NCI-H1694 treated with DMSO at 0.1 percent for 48 hours (cell line): ENCODE results near the gene WDR73.
"Not testable (repeated sequence)": the region's sequence is repeated elsewhere in the genome, so short reads cannot be mapped to it uniquely, and the experiment has no call there.

ENCODE experiments used
- DNase-seq: peaks from one replicate; lab custom pipeline; 2025; lab: John Stamatoyannopoulos, UW

WDR73 gene

DNA sequence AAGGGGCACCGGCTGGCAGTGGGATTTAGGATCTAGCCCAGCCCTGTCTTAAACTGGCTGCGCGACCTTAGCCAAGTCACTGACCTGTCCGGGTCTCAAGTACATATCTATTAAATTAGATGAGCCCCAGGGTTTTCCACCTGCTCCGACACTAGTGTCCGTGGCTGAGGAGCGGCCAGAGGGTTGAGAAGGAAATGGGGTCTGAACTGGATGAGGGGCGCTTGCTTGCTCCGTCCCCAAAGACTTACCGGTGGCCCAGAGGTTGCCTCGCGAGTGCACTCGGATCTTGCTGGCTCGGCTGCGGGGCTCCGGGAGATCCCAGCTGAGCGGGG, 3.6 kb upstream of the WDR73 start:
- no peak for DNase-seq

DNA sequence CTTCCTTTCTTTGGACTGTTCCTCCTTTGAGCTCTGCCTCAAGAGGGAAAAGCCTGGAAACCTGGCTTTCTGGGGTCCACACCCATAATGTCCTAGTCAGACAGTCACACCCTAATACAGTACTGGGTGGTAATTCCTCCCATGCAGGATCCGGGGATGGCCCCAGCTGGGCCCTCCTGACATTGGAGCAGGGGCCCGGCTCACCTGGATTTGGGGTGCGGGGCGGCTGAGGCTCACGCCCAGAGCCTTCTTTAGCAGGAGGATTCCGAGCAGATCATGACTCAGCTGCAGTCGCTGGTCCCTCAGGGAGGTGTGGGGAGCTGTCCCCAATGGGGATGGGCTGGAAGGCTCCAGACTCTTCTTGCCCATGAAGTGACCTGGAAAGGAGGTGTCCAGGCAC, 2.9 kb upstream of the WDR73 start:
- DNase-seq: no peak

DNA sequence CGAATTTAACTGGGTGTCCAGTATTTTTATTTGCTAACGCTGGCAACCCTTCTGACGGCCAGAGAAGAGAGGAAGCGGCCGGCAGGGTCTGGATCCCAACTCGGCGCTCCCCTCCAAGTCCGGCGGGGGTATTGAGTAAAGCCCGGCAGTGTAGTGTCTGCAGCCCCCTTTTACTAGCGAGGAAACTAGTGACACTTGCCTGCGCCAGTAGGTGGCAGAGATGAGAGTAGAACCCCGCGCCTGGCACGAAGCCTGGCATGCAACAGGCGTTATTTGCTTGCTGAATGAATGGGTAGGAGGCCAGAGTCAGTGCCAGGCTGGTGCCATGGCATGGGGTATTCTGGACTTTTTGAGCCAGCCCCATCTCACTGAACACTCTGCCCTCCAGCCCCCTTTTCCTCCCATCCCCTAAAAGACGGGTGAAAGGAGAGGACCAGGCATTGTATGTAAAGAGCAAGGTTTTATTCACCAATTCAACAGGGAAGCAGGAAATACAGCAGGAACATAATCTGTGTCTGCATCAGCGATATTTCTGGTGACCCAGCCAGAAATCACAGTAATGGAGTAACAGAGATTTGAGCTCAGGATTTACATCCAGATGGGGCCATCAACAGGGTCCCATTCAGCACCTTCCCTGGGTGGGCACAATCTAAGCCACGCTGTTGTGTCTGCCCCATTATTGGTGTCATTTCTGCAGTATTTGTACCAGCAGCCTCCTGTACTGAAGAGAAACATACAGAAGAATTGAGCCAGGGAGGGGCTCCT, 788 bp upstream of the WDR73 start:
- peak; percentile 84 for DNase-seq

DNA sequence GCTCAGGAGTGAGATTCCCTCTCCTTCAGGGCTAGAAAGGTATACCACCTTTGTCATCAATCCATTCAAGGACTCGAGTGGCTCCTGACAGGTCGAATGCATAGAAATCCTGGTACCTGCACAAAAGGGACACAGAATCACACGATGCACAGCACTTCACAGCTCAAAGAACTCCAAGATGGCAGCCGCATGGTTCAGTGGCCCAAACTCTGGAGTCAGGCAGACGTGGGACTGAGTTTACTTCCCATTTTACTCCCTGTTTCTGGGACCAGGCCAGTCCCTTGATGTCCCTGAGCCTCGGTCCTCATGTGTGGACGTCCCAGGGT, 536 bp downstream of the WDR73 start:
- DNase-seq: no peak

DNA sequence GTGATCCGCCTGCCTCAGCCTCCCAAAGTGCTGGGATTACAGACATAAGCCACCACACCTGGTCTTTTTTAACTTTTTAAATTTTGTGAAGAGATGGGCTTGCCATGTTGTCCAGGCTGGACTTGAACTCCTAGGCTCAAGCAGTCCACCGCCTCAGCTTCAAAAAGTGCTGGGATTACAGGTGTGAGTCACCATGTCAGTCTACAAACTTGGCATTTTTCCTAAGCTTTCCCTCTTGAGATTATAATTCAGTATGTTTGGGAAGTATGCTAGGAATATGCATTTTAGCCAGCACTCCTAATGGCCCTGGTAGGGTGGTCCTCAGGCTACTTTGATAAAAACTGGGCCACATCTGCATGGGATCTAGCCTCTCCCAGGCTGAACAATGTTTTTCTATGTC, 4.4 kb downstream of the WDR73 start:
- DNase-seq: no peak

GRCh38 chr15:84648539-84648938, 5.5 kb downstream of the WDR73 start:
- DNase-seq: no peak

- no peak for DNase-seq
Observed at GRCh38 chr15:84647726-84648125, 6.4 kb downstream of the WDR73 start.

- no peak for DNase-seq
Observed at GRCh38 chr15:84645997-84646396, 8.1 kb downstream of the WDR73 start.

DNA sequence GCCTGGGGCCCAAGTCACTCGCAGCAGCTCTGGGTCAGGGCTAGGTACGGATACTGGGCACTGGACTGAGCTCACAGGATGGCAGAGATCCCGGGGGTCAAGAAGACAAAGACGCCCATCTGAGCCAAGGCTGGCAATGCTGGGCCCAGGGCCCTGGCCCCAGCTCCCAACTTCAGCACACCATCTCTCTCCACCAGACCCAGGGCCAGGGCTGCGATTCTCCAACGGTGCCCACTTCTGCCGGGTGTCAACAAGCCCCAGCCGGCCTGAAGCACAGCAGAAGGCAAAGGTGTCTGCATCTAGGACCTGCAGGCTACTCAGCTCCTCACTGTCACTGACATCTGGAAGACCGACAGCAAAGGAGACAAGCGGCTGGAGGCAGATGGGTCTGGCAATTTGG, 8.6 kb downstream of the WDR73 start:
- no peak for DNase-seq

GRCh38 chr15:84643838-84644237, 10.2 kb downstream of the WDR73 start:
- no peak for DNase-seq

DNA sequence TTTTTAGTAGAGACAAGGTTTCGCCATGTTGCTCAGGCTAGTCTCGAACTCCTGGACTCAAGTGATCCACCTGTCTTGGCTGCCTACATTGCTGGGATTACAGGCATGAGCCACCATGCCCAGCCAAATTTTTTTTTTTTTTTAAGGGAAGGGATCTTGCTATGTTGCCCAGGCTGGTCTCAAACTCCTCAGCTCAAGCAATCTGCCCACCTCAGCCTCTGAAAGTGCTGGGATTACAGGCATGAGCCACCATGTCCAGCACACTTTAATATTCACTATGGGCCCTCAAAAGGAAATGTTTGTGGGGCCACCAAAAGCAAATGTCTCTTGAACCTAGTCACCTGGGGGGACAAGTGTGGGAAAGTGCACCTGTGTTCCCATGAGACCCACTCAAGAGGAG, 11.4 kb downstream of the WDR73 start:
- DNase-seq: not testable (repeated sequence)

DNA sequence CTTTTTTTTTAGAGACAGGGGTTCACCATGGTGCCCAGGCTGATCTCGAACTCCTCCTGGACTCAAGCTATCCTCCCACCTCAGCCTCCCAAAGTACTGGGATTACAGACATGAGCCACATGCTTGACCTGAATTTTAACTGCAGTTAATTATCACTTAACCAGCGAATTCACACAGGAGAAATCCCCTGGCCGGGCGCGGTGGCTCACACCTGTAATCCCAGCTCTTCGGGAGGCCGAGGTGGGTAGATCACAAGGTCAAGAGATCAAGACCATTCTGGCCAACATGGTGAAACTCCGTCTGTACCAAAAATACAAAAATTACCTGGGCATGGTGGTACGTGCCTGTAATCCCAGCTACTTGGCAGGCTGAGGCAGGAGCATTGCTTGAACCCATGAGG, 12.2 kb downstream of the WDR73 start:
- DNase-seq: not testable (repeated sequence)

DNA sequence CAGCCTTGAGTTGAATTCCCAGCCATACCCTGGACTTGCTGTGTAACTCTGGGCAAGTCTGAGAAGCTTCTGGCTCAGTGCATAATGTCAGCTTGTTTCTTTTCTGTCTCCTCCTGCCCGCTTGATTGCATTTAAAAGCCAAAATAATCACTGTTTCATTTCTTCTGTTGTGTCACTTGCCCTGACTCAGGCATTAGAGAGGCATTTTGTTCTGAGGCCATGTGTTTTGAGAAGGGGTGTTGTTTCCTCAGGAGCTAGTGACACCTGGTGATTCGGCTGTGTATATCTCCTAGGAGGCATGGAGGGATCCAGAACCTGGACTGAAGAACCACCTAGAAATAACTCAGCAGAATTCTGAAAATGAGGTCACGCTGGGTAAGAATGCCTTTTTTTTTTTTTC, 16.0 kb downstream of the WDR73 start:
- no peak for DNase-seq

- no peak for DNase-seq
Observed at GRCh38 chr15:84634228-84634837, 19.8 kb downstream of the WDR73 start.

DNA sequence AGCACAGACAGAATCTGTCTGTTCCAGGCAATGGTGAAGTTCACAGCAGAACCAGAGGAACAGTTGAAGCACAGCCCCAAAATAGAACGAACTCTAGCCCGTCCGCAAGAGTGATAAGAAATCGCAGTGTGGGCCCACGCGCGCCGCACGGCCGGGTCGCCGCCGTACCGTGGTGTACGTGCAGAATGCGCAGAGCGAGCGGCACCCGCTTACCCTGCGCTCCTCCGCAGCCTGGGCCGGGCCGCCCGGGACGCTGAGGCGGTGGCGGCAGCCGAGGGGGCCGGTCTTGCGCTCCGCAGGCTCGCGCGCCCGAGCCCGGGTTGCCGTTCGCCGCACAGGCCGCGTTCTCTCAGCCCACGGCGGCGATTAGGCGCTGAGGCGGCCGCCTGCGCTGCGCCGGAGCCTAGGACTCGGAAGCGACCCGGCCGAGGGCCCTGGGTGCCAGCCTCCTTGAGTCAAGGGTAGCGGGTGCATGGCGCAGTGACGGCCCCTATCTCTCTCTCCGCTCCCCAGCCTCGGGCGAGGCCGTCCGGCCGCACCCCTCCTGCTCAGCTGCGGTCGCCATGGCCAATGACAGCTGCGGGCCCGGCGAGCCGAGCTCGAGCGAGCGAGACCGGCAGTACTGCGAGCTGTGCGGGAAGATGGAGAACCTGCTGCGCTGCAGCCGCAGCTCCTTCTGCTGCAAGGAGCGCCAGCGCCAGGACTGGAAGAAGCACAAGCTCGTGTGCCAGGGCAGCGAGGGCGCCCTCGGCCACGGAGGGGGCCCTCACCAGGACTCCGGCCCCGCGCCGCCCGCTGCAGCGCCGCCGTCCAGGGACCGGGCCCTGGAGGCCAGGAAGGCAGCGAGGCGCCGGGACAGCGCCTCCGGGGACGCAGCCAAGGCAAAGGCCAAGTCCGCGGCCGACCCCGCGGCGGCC, 20.5 kb downstream of the WDR73 start:
- DNase-seq: no peak

DNA sequence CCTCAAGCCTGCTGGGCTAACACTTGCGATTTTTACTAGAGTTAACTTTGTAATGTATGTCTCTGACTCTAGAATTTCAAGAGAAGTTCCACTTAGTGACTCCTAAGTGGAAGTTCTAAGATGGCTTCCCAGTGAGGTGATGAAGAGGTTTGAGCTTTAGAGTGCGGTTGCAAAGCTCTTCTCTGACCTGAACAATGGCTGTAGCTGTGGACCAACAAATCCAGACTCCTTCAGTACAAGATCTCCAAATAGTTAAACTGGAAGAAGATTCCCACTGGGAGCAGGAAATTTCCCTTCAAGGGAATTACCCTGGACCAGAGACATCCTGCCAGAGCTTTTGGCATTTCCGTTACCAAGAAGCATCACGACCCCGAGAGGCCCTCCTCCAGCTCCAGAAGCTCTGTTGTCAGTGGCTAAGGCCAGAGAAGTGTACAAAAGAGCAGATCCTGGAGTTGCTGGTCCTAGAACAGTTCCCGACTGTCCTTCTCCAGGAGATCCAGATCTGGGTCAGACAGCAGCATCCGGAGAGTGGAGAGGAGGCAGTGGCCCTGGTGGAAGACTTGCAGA, 22.3 kb downstream of the WDR73 start:
- DNase-seq: no peak

GRCh38 chr15:84629033-84629432, 25.1 kb downstream of the WDR73 start:
- no peak for DNase-seq

- no peak for DNase-seq
Observed at GRCh38 chr15:84625123-84625522, 29.0 kb downstream of the WDR73 start.

DNA sequence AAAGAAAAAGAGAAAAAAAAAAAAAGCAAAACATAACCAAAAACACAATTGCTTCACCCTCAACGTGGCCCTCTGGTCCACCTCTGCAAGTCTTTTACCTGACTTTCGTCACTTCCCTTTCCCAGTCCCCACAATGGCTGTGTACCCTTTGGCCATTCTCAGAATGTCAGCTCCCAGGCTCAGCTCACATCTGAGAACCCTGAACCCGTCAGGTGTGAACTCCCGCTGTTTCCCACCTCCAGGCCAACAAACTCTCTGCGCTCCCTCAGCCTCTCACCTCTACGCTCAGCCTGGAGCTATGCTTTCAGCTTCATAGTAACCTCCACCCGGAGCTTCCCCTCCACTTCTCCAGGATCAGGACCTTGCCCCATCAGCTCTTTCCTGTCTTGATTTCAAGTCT, 29.7 kb downstream of the WDR73 start:
- no peak for DNase-seq

- no peak for DNase-seq
Observed at GRCh38 chr15:84621358-84621979, 32.6 kb downstream of the WDR73 start.

DNA sequence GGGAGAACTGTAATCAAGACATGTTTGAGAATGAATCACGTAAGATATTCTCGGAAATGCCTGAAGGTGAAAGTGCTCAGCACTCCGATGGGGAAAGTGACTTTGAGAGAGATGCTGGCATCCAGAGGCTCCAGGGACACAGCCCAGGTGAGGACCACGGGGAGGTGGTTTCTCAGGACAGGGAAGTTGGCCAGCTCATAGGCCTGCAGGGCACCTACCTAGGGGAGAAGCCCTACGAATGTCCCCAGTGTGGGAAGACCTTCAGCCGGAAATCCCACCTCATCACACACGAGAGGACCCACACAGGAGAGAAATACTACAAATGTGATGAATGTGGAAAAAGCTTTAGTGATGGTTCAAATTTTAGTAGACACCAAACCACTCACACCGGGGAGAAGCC, 33.5 kb downstream of the WDR73 start:
- no peak for DNase-seq

GRCh38 chr15:84616235-84616634, 37.8 kb downstream of the WDR73 start:
- no peak for DNase-seq
